Retinal pigment epithelial cell (primary cell): Measurements from ENCODE around the gene MPZL1.
"Not testable (repeated sequence)": the region's sequence is repeated elsewhere in the genome, so short reads cannot be mapped to it uniquely, and the experiment has no call there.

Source experiments
- DNase-seq: peaks from one replicate; pipeline ENCODE4 v3.0.0-alpha.2; 2010; ENCODE audit warnings: low read depth
- H3K4me3 ChIP-seq: 2 replicates; pipeline ENCODE4 v1.5.1; 2011; ENCODE audit warnings: mild to moderate bottlenecking, low read length, control low read depth, moderate library complexity
- CTCF ChIP-seq: conservative IDR thresholded peaks from 2 replicates; pipeline ENCODE4 v1.5.1; 2011; ENCODE audit warnings: low read depth, low read length, control low read depth, inconsistent platforms

The MPZL1 gene

GRCh38 chr1:167799747-167800146, 78.0 kb downstream of the MPZL1 start:
- DNase-seq, result no peak
- TF ChIP-seq CTCF, result no peak
- no peak overlapping the region for H3K4me3 ChIP-seq

GRCh38 chr1:167800251-167800650, 78.5 kb downstream of the MPZL1 start:
- no peak for TF ChIP-seq CTCF
- DNase-seq, result no peak
- H3K4me3 ChIP-seq, result no peak overlapping the region

GRCh38 chr1:167802235-167802634, 80.5 kb downstream of the MPZL1 start:
- no peak for DNase-seq
- no peak for TF ChIP-seq CTCF
- H3K4me3 ChIP-seq, result no peak overlapping the region

- peak; percentile 99 for TF ChIP-seq CTCF
- DNase-seq, result peak; percentile 66
- H3K4me3 ChIP-seq, result no peak overlapping the region
Observed at GRCh38 chr1:167803358-167804207, 81.8 kb downstream of the MPZL1 start.

GRCh38 chr1:167805041-167805556, 83.3 kb downstream of the MPZL1 start:
- TF ChIP-seq CTCF, result no peak
- no peak overlapping the region for H3K4me3 ChIP-seq
- DNase-seq, result no peak

GRCh38 chr1:167806235-167806634, 84.5 kb downstream of the MPZL1 start:
- DNase-seq, H3K4me3 ChIP-seq: not testable (repeated sequence)

- DNase-seq, H3K4me3 ChIP-seq: not testable (repeated sequence)
Observed at GRCh38 chr1:167806676-167807075, 84.9 kb downstream of the MPZL1 start.

GRCh38 chr1:167808104-167808503, 86.3 kb downstream of the MPZL1 start:
- no peak for TF ChIP-seq CTCF
- H3K4me3 ChIP-seq, result no peak overlapping the region
- DNase-seq, result no peak
